Upper lobe of left lung (tissue), 6 donors: Measurements from ENCODE around the gene PRDM16. TPM values are rescaled to one million over a fixed set of nuclear protein-coding genes. Genes with fewer than 3 reads are reported as not detected.

Experiments used
- ATAC-seq, 2 donors: fragments of 200-7000 bp; cut with Tn5 transposase; one replicate each; pipeline ENCODE4 v1.9.1; 2022; ENCODE audit warnings: mild to moderate bottlenecking in 2 of 2, moderate library complexity in 2 of 2; ENCODE audit not compliant: low FRiP score in 2 of 2
- DNase-seq, 2 donors: peaks; one replicate each; pipeline ENCODE4 v3.0.0-alpha.2; 2019 to 2020
- H3K27ac ChIP-seq, 4 donors: fragments of 200-600 bp; sonication (generic); one replicate each; pipeline ENCODE4 v1.5.1; 2016 to 2019
- H3K27me3 ChIP-seq, 4 donors: fragments of 200-600 bp; sonication (generic); one replicate each; pipeline ENCODE4 v1.5.1; 2017 to 2019
- H3K36me3 ChIP-seq, 4 donors: fragments of 200-600 bp; sonication (generic); one replicate each; pipeline ENCODE4 v1.5.1; 2016 to 2019
- H3K4me1 ChIP-seq, 4 donors: fragments of 200-600 bp; sonication (generic); one replicate each; pipeline ENCODE4 v1.5.1; 2018 to 2019
- H3K4me3 ChIP-seq, 4 donors: fragments of 200-600 bp; sonication (generic); one replicate each; pipeline ENCODE4 v1.5.1; 2017 to 2019; ENCODE audit warnings: mild to moderate bottlenecking in 2 of 4, moderate library complexity in 1 of 4
- H3K9me3 ChIP-seq, 4 donors: fragments of 200-600 bp; sonication (generic); one replicate each; pipeline ENCODE4 v1.5.1; 2018 to 2019
- CTCF ChIP-seq, 6 experiments: fragments of 450-650 bp in 4 of 6; fragments of 200-600 bp in 2 of 6; sonication (generic) in 2 of 6; IDR thresholded peaks; one replicate each; pipeline ENCODE4 v1.5.1; 2016 to 2019; ENCODE audit warnings: antibody characterized with exemption in 6 of 6
- EP300 ChIP-seq, 4 donors: sonication (generic); formaldehyde crosslinking; IDR thresholded peaks; one replicate each; pipeline ENCODE4 v1.5.1; 2017; ENCODE audit warnings: antibody characterized with exemption in 4 of 4, control low read depth in 2 of 4
- POLR2A ChIP-seq, 4 donors: fragments of 450-650 bp; IDR thresholded peaks; one replicate each; pipeline ENCODE4 v1.5.1; 2016 to 2017; ENCODE audit warnings: antibody characterized with exemption in 4 of 4, mild to moderate bottlenecking in 2 of 4
- POLR2AphosphoS5 ChIP-seq, 2 donors: sonication (generic); formaldehyde crosslinking; IDR thresholded peaks; one replicate each; pipeline ENCODE4 v1.5.1; 2017; ENCODE audit warnings: antibody characterized with exemption in 2 of 2
- WGBS, 2 donors: methylation state at CpG; one replicate each; pipeline ENCODE4 v1.1.5; 2017 to 2018; 5-methylcytosine and 5-hydroxymethylcytosine counted together
- total RNA-seq, 6 donors: library from RNA; depleted of rRNA in 4 of 6; stranded (reverse); fragments of >200 nt in 4 of 6; gene quantifications; one replicate each; pipeline versions ENCODE4 v1.1.0 to v1.2.1, GENCODE V29; 2016 to 2021
- donor health status: DM: no; HTN: no; CAD: no; lungs with moderate emphysema.
- donor health status: DM: no; HTN: yes; CAD: no; lungs with severe emphysema.

The PRDM16 gene
- total RNA-seq, 6 donors from 2014 or later, result 12.3 to 54.5 (median 21.2) TPM

- H3K27ac ChIP-seq, result no peak overlapping the region
- DNase-seq, result peak in 1 of 2 donors; percentile 52
- 90 to 94% methylated on average over 12 to 18 of the region's 18 CpGs for WGBS, 2 donors
Observed at GRCh38 chr1:3192825-3193224, 123.8 kb downstream of the PRDM16 start.

GRCh38 chr1:3193811-3194210 is 124.8 kb downstream of the PRDM16 start:
- H3K4me3 ChIP-seq, result no peak overlapping the region
- 81 to 82% methylated on average over 4 to 10 of the region's 11 CpGs for WGBS, 2 donors
- no peaks in the 10 kb centered on the region for H3K9me3 ChIP-seq
- TF ChIP-seq EP300 (IDR thresholded peaks at IDR 0.05) (no peak), POLR2AphosphoS5 (IDR thresholded peaks at IDR 0.05) (no peak), POLR2A (IDR thresholded peaks at IDR 0.05) (no peak), CTCF (IDR thresholded peaks at IDR 0.05) (no peak)
- H3K4me1 ChIP-seq, result peaks cover 0 to 18% (median 7%) of the 10 kb centered on the region in 4 donors
- no peaks in the 10 kb centered on the region for H3K27me3 ChIP-seq
- no peaks in the 10 kb centered on the region for H3K36me3 ChIP-seq
- H3K27ac ChIP-seq, result peak overlapping the region in 1 of 4 donors; percentile 15
- DNase-seq, result peak in 1 of 2 donors; percentile 31
- no peak for ATAC-seq

More at GRCh38 chr1:3192825-3193224, 123.8 kb downstream of the PRDM16 start:
- H3K4me3 ChIP-seq, result no peak overlapping the region
- ATAC-seq, result no peak
- H3K27me3 ChIP-seq, result no peaks in the 10 kb centered on the region
- no peaks in the 10 kb centered on the region for H3K9me3 ChIP-seq
- no peak for TF ChIP-seq EP300 (IDR thresholded peaks at IDR 0.05)
- TF ChIP-seq POLR2A (IDR thresholded peaks at IDR 0.05), result no peak
- TF ChIP-seq POLR2AphosphoS5 (IDR thresholded peaks at IDR 0.05), result no peak
- TF ChIP-seq CTCF (IDR thresholded peaks at IDR 0.05), result no peak
- H3K4me1 ChIP-seq, result peaks cover 0 to 20% (median 10%) of the 10 kb centered on the region in 4 donors
- H3K36me3 ChIP-seq, result no peaks in the 10 kb centered on the region

- Histone ChIP-seq H3K4me1 (peaks cover 0 to 12% (median 4%) of the 10 kb centered on the region in 4 donors), H3K4me3 (no peak overlapping the region), H3K9me3 (no peaks in the 10 kb centered on the region), H3K27ac (peak overlapping the region in 1 of 4 donors; percentile 27), H3K27me3 (no peaks in the 10 kb centered on the region), H3K36me3 (no peaks in the 10 kb centered on the region)
- DNase-seq, result peak in 1 of 2 donors; percentile 68
- WGBS, 2 donors, result 88 to 91% methylated on average over 30 to 37 of the region's 38 CpGs
- TF ChIP-seq POLR2A (IDR thresholded peaks at IDR 0.05) (no peak), CTCF (IDR thresholded peaks at IDR 0.05) (no peak), POLR2AphosphoS5 (IDR thresholded peaks at IDR 0.05) (no peak), EP300 (IDR thresholded peaks at IDR 0.05) (no peak)
- ATAC-seq, result no peak
Observed at GRCh38 chr1:3194760-3195479, 125.9 kb downstream of the PRDM16 start.

- H3K4me3 ChIP-seq, result no peak overlapping the region
- TF ChIP-seq CTCF (IDR thresholded peaks at IDR 0.05), result no peak
- TF ChIP-seq EP300 (IDR thresholded peaks at IDR 0.05), result no peak
- TF ChIP-seq POLR2A (IDR thresholded peaks at IDR 0.05), result no peak
- no peak for TF ChIP-seq POLR2AphosphoS5 (IDR thresholded peaks at IDR 0.05)
- 78 to 83% methylated on average over 7 to 10 of the region's 10 CpGs for WGBS, 2 donors
- peak overlapping the region in 1 of 4 donors; percentile 56 for H3K27ac ChIP-seq
- H3K4me1 ChIP-seq, result peaks cover 0 to 10% (median 4%) of the 10 kb centered on the region in 4 donors
- H3K36me3 ChIP-seq, result no peaks in the 10 kb centered on the region
- DNase-seq (no peak), ATAC-seq (no peak)
- no peaks in the 10 kb centered on the region for H3K27me3 ChIP-seq
- H3K9me3 ChIP-seq, result no peaks in the 10 kb centered on the region
Observed at GRCh38 chr1:3195480-3195815, 126.4 kb downstream of the PRDM16 start.
